AG04450 (cell line): ENCODE measurements around the gene DHRSX. TPM values are rescaled to one million over a fixed set of nuclear protein-coding genes. Genes with fewer than 3 reads are reported as not detected.
"Not testable (repeated sequence)": the region's sequence is repeated elsewhere in the genome, so short reads cannot be mapped to it uniquely, and the experiment has no call there.

Experiments
- CTCF ChIA-PET: fragments of 300-600, 350-600 bp; formaldehyde crosslinking; extraction: SDS; loops from one replicate; lab custom pipeline; 2022; ENCODE audit warnings: antibody characterized with exemption, inconsistent platforms; lab: Charles Lee
- POLR2A ChIA-PET: fragments of 350-600 bp; formaldehyde crosslinking; extraction: SDS; loops from one replicate; lab custom pipeline; 2021; ENCODE audit warnings: antibody characterized with exemption, inconsistent platforms; lab: Yijun Ruan, JAX
- DNase-seq: peaks from one replicate; pipeline ENCODE4 v3.0.0-alpha.2; 2011; ENCODE audit warnings: low read depth, low spot score
- H3K27ac ChIP-seq: one replicate; pipeline ENCODE4 v1.5.1; 2012; ENCODE audit warnings: low read depth, low read length, control low read depth
- H3K27me3 ChIP-seq: one replicate; pipeline ENCODE4 v1.6.0; 2012; ENCODE audit warnings: low read length; ENCODE audit not compliant: control insufficient read depth, insufficient read depth
- H3K4me3 ChIP-seq: 2 replicates; pipeline ENCODE4 v1.5.1; 2011; ENCODE audit warnings: mild to moderate bottlenecking, low read depth, low read length, control low read depth
- H3K9me3 ChIP-seq: 2 replicates; pipeline ENCODE4 v1.5.1; 2012; ENCODE audit warnings: low read length; ENCODE audit not compliant: control insufficient read depth, insufficient read depth
- polyA plus RNA-seq: library from polyadenylated mRNA; depleted of rRNA; stranded (reverse); fragments of >200 nt; gene quantifications from 2 replicates; pipeline ENCODE4 v1.2.3, GENCODE V29; 2011
- TF ChIP-seq, protein P1 (sequence below): IDR thresholded peaks from 2 replicates; pipeline ENCODE4 v1.5.1; 2011; ENCODE audit warnings: low read depth, low read length, control low read depth, inconsistent platforms

The DHRSX gene
- polyA plus RNA-seq, 1 experiment, result 43.2 TPM

DNA sequence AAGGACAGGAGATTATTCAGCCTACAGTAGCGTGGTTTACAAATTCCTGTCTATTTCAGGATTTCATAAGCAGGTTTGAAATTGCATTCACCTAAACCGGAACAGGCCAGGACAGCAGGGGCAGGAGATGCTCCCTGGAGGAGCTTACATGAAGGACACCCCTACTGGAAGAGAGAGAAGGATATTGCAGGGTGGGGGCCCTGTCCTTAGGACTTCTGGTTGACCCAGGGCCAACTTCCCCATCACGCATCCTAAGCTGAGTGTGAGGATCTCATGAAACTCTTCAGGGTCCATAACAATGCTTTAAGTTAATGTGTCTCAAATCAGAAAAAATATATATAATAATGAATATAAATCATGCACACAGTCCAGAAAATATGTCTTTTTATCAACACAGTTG, 6.4 kb upstream of the DHRSX start:
- ChIA-PET POLR2A (no interaction called here), CTCF (no interaction called here)
- TF ChIP-seq, protein P1, sequence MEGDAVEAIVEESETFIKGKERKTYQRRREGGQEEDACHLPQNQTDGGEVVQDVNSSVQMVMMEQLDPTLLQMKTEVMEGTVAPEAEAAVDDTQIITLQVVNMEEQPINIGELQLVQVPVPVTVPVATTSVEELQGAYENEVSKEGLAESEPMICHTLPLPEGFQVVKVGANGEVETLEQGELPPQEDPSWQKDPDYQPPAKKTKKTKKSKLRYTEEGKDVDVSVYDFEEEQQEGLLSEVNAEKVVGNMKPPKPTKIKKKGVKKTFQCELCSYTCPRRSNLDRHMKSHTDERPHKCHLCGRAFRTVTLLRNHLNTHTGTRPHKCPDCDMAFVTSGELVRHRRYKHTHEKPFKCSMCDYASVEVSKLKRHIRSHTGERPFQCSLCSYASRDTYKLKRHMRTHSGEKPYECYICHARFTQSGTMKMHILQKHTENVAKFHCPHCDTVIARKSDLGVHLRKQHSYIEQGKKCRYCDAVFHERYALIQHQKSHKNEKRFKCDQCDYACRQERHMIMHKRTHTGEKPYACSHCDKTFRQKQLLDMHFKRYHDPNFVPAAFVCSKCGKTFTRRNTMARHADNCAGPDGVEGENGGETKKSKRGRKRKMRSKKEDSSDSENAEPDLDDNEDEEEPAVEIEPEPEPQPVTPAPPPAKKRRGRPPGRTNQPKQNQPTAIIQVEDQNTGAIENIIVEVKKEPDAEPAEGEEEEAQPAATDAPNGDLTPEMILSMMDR, result no peak
- no peak overlapping the region for H3K4me3 ChIP-seq
- no peak overlapping the region for H3K27ac ChIP-seq
- no peaks in the 10 kb centered on the region for H3K9me3 ChIP-seq
- H3K27me3 ChIP-seq, result no peaks in the 10 kb centered on the region
- no peak for DNase-seq

DNA sequence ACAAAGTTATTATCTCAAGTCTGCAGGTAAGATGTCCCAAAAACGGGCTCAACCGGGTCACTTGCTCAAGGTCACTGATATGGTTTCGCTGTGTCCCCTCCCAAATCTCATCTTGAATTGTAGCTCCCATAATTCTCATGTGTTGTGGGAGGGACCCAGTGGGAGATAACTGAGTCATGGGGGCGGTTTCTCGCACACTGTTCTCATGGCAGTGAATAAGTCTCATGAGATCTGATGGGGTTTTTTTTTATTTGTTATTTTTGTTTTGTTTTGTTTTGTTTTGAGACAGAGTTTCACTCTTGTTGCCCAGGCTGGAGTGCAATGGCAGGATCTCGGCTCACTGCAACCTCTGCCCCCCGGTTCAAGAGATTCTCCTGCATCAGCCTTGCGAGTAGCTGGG, 4.6 kb upstream of the DHRSX start:
- DNase-seq, H3K27me3 ChIP-seq, H3K4me3 ChIP-seq, H3K9me3 ChIP-seq, H3K27ac ChIP-seq, POLR2A ChIA-PET, CTCF ChIA-PET: not testable (repeated sequence)

DNA sequence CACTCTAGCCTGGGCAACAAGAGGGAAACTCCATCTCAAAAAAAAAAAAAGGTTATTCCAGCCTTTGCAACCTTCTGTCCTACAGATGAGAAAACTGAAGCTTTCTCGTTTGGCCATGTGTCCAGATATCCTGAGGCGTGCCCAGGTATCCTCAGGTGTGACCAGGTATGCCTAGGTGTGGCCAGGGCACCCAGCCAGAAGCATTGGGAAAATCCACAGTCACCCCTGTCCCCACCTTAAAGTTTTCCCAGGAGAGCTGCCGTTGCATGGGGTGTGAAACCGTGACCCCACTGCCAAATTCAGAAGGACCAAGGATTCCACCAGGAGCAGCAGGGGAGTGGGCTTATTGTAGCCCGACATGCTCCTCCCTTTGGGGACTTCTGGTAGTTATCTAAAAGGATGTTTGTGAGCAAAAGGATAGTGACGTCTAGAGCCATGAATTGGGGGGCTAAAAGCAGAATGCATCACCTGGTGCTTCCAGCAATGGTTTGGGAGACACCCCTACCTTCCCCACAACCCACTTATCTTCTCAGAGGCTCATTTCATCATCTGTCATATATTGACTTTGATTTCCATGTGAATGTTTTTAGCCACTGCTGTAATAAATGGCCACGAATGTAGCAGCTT, 4.0 kb upstream of the DHRSX start:
- Histone ChIP-seq H3K9me3 (no peaks in the 10 kb centered on the region), H3K4me3 (no peak overlapping the region), H3K27ac (no peak overlapping the region), H3K27me3 (no peaks in the 10 kb centered on the region)
- ChIA-PET CTCF (no interaction called here), POLR2A (no interaction called here)
- DNase-seq, result no peak
- TF ChIP-seq, protein P1, result no peak

DNA sequence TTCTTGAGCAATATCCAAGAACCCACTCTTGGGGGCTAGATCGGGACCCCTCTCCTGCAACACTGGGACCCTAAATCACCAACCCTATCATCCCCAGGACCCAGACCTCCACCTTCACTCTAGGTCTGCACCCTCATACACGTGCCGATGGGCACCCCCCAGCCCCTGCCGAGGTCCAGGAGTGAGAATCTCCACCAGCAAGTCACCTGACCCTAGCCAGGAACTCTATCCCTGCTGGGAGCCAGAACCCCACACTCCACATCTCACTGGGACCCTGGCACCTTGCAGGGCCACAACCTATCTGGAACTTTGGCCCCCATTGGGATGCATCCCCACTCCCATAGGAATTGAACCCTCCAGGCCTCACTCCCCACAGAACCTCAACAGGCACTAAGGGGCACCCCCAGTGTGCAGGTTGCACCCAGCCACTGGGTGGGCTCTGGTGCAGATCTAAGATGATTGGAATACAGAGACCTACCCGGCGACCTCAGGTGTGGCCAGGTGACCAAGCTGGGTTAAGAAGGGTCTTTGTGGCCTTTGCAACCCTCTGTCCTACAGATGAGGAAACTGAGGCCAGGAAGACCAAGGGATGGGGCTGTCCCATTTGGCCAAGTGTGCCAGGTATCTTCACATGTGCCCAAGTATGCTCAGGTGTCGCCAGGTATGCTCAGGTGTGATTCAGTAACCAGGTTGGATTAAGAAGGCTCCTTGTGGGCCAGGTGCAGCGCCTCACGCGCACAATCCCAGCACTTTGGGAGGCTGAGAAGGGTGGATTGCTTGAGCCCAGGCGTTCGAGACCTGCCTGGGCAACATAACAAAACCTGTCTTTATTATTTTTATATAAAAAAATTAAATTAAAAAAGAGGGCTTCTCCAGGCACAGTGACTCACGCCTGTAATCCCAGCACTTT, 3.1 kb upstream of the DHRSX start:
- H3K27me3 ChIP-seq, result no peaks in the 10 kb centered on the region

DNA sequence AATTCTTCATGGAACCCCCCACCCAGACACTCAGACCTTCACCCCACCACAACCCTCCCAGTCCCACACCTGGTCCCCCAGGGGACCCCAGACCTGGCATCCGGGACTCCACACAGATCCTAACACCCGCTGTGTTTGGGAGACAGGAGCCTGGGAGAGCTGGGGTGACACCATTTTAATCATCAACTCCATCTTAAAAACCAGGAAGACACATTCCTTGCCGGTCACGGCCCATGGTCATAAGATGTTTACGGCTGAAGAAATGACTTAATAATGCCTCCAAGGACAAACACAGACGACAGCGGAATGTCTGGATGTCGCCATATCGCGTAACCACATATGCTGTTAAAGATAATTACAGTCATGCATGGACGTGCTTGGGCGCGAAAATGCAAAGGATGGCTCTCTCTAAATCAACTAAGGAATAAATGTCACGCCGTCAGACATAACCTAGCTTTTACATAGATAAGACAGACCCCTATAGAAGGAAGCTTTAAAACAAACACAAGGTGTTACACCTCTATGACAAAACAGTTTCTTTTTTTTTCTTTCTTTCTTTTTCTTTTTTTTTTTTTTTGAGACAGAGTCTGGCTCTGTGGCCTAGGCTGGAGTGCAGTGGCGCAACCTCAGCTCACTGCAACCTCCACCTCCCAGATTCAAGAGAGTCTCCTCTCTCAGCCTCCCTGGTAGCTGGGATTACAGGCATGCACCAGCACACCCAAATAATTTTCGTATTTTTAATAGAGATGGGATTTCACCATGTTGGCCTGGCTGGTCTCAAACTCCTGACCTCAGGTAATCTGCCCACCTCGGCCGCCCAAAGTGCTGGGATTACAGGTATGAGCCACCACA, 2.1 kb upstream of the DHRSX start:
- DNase-seq, result no peak
- ChIA-PET CTCF (no interaction called here), POLR2A (no interaction called here)
- Histone ChIP-seq H3K27ac (no peak overlapping the region), H3K27me3 (no peaks in the 10 kb centered on the region), H3K9me3 (no peaks in the 10 kb centered on the region), H3K4me3 (no peak overlapping the region)
- TF ChIP-seq, protein P1, result no peak

More for the DNA sequence above, 3.1 kb upstream of the DHRSX start:
- ChIA-PET CTCF (no interaction called here), POLR2A (no interaction called here)
- no peak for DNase-seq
- Histone ChIP-seq H3K9me3 (no peaks in the 10 kb centered on the region), H3K27ac (no peak overlapping the region), H3K4me3 (no peak overlapping the region)
- TF ChIP-seq, protein P1, result no peak
